Fibroblast of the conjunctiva (primary cell): ENCODE data around the gene DISP2.

Experiments
- DNase-seq: peaks from one replicate; pipeline ENCODE4 v3.0.0-alpha.2; 2010; ENCODE audit warnings: low read depth

DISP2 gene

DNA sequence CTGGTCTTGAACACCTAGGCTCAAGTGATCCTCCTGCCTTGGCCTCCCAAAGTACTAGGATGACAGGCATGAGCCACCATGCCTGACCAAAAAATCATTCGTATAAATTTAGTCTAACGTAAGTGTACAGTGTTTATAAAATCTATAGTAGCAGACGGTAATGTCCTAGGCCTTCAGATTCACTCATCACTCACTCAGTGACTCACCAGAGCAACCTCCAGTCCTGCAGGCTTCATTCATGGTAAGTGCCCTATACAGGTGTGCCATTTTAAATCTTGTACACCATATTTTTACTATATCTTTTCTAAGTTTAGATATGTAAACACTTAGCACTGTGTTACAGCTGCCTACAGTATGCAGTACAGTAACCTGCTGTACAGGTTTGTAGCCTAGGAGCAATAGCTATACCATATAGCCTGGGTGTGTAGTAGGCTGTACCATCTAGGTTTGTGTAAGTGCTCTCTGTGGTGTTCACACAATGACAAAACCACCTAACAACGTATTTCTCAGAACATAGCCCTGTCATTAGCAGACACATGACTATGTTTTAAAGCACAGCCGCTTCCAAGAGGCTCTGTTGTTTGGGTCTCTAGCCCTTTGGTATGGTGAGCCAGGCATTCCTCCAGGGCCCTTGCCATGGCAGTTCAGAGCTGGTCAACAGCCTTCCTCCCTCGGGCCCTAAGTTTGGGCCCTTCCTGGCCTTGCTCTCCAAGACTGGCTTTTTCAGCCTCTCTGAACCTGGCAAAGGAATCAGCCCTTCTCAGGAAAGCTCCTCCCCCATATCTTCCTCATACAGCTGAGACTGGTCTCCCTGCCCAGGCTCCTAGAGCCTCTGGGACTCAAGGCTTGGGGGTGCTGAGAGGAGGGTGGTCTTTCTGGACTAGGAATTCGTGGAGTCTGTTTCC lies 15.4 kb upstream of the DISP2 start:
- no peak for DNase-seq

DNA sequence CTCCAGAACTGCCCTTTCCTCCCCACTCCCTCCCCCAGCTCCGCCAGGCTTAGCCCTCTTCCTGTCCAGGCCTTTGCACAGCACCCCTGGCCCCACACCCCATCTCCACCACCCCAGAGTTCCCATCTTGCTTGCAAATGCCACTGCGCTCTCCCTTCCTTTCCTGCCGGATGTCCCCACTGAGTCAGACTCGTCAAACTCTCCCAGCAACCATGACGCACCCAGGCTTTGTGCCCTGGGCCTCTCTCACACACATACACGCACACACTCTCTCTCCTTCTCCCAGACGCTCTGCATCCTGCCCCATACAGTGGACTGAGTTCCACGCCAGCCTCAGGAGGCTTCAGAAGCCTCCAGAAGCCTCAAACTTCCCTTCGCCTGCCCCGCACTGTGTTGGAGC lies 14.5 kb upstream of the DISP2 start:
- no peak for DNase-seq

DNA sequence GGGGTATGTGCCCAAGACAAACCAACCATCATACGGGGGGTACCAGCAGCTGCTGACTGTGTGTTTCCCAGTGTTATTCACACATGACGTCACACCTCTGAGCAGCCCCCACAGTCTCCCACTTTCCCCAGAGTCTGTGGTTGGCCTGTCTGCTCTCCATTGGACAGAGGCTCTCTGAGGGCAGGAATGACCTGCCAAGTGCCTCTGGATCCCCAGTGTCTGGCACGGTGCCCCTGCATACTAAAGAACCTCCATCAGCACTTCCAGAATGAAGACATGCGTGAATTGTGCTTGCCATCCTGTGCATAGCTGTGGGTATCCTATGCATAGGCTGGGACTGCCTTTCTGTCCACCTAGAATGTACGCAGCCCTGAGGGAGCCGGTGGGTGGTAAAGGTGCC lies 13.8 kb upstream of the DISP2 start:
- DNase-seq: no peak

DNA sequence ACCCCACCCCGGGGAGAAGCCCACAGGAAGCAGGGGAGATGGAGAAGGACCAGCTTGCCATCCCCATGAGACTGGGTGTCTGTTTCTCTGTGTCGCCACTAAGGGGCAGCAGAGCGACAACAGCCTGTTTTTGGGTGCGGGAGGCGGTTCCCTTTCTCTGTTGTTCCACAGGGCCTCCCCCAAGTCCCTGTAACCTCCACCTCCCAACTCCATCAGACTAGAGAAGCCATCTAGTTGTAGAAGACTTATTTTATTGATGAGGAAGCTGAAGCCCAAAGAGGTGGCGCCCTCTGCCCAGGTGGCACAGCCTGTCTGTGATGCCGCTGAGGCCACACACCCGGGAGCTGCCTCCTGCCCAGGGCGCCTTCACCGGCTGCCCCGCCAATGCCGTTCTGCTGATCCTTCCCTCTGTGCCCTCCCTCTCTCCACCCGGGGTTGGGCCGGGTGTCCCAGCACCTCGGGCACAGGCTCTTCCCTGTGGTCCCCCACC lies 13.3 kb upstream of the DISP2 start:
- peak; percentile 43 for DNase-seq

DNA sequence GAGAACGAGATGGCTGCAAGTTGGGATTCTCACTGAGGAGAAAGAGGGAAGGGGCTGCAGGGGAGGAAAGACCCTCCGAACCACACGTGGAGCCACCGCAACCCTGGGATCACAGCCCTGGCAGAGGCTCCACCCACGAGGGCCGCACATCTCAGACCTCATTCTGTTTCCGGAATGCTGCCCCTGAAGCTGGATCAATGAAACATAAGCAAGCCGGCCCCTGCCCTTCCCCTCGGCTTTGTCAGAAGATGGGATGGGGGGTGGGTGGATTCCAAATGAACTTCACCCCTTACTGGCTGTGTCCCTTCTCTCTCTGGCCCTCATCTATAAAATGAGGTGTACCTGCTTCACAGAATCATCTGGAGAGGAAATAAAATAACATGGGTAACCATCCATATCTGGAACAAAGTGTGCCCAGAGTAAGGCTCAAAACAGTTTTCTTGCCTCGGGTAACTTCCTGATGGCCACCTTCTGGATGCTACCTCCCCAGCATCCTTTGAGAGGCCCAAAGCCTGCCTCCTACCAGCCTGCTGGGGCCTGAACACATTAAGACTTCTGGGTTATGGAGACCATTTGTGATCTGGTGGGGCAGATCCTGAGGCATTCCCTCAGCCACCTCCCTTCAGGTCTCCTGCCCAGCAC lies 12.7 kb upstream of the DISP2 start:
- DNase-seq: no peak

DNA sequence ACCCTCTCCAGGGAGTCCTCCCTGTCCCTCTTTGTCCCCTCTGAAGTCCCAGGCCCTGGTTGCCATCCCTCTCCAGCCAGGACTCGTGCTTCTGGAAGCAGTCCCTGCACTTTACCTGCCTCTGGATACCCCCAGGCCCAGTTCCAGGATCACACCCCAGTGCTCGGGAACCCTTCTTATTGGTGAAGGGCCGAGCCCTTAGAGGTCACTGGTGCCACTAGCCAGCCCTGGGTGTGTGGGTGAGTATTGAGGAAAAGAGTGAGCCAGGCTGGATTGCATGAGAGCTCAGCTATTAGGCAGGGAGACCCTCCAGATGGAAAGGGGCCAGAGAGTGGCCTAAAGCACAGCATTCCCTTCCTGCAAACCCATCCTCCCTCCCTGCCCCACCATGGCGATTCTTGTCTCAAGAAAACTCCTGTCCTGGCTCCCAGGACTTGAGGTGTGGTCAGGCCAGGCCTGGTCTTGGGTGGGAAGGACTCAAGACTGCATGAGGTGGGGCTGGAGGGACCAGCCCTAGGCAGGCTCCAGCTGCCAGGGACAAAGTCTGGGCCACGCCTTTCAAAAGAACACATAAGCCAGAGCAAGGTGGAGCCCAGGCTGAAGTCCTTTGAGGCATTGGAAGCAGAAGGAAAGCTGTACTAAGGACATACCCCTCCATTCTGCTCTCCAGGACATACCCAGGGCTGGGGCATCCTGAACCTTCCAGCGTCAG lies 12.0 kb upstream of the DISP2 start:
- DNase-seq: no peak

DNA sequence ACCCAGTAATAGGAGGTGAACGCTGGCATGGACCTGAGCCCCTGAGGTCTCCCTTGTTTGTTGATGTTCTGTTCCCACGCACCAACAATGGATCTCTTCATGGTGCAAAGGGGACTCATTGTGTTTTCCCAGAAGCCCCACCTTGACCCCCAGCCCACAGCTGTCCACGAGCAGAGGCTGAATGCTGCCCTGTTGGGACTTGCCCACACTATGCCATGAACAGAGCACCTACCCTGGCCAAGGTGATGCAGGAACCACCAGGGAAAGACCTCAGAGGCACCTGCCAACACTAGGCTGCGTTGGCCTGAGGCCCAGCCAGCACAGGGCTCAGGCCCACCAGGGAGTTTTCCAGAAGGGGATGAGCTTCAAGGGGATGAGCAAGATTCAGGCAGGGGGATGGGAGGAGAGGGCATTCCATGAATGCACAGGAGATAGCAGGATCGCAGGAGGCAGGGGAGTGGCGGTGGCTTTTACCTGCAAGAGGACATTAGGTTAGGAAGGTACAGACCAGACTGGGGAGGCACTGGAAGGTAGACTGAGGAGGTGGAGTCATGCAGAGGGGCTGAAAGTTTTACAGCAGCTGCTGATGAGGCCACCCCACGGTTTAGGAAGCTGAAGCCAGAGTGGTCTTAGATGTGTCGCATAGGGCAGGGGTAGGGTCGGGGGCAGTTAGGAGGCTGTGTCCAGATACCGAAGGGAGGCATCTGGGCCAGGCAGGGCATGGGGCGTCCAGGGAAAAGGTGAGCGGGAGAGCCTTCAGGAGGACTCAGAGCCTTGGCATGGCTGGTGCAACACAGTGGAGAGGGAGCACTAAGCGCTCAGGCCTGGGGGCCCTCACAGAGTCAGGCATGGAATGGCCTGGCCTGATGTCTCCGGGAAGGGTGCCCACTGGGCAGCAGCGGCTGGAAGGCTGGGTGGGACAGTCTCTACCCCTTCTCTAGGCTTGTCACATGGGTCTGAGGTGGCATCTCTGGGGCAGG lies 11.2 kb upstream of the DISP2 start:
- no peak for DNase-seq

DNA sequence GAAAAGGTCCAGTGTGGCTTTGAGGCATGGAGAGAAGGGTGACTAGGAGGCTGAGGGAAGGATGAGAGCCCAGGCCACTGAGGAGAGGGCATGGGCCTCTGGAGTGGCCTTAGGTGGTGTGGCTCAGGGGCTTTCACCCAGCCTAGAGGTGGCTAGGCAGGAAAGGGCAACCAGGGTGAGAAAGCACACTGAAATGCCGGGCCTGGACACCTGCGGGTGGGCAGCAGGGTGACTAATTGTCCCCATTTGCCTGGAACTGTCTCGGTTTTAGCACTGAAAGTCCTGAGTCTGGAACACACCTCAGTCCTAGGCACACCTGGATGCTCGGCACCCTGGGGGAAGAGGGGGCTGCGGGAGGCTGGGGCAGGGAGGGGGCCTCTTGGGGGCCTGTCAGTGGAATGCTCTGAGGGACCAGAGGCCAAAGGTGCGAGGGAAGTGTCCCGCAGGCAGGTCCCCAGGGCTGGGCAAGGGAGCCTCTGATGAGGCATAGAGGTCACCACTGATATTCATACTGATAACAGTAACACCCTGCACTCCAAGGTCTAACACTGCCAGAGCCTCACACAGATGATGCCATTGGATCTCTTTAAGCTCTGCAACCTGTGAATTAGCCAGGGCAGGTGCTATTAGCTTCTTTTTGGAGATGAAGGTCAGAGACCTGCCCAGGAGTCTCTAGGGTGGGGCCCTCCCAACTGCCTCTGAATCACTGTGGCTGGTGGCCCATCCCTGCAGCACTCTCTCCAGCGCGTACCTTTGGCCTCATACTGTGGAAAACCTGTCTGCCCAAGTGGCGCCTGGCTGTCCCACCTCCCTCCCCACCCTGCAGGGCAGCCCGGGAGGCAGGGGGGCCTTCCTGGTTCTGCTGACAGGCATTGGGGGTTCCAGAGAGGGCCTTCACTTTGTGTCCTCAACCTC lies 10.2 kb upstream of the DISP2 start:
- no peak for DNase-seq

DNA sequence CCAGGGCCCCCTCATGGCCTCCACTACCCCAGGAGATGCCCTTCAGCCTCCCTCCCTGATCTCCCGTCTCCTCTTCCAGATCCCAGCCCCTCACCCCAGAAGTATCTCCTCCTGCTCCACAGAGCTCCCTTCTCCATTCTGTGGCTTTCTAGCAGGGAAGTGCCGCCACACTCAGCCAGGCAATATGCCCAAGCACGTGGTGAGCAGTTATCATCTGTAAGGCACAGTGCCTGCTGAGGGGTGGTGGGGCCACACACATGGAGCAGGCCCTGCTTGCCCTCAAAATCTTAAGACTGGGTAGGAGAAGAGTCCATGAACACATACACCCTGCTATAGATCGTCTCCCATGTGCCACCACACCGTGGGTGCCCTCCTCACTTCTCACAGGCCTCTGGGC lies 9.5 kb upstream of the DISP2 start:
- DNase-seq: no peak

DNA sequence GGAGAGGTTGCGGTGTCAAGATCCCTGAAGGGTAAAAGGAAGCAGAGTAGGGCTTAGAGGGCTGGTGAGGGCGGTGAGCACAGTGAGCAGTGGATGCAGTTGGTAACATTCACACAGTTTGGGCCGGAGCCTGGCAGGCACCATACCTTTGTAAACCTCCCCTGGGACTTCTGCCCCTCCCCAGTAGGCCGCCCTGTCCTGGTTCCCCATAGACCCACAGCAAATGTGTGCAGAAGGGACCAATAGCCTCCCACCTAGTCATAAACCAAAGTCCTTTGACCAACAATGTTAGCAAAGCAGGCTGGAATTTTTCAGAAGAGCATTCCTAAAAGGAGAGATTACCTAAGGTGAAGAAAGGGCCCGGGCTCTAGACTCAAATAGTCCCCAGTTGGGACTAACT lies 8.9 kb upstream of the DISP2 start:
- no peak for DNase-seq

DNA sequence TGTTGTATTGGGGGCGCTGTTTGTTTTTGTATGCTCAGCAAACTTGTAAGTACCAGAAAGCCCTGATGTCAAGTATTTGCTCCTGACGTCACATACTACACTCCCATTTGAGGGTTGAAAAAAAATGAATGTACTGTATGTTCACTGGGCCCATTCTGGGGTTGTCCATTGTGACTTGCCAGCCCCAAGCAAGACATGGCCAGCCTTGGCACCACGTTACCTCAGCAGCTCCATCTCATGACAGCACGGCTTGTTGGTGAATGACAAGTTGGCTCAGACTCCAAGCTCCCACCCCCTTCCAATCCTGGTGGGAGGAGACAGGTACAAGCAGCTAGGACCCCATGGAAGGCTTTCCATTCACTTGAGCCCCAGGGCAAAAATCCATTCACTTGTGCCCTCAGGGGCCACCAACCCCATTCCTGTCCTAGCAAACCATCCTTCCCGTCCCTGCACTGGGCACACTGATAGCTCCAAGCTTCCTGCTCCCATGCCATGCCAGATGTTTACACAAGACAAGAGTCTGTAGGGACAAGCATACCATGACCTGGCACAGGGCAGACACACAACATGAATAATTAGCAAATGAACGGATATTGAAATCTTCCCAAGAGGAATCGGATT lies 5.6 kb upstream of the DISP2 start:
- DNase-seq: no peak

DNA sequence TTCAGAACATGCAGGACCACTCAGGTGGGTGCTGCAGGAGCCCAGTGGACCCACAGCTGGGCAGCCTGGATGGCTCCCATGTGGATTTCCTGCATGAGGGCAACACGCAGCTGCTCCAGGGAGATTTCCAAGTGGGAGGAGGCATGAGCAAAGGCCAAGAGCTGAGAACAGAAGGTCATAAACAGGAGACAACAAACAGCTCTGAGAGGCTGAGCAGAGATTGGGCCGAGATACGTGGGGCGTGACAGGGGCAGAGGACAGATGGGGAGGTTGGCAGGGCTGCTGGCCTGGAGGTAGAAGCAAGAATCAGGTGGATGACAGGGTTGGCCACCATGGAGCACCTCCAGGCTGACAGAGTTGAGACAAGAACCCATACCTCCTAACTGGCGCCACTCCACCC lies 4.3 kb upstream of the DISP2 start:
- DNase-seq: no peak

DNA sequence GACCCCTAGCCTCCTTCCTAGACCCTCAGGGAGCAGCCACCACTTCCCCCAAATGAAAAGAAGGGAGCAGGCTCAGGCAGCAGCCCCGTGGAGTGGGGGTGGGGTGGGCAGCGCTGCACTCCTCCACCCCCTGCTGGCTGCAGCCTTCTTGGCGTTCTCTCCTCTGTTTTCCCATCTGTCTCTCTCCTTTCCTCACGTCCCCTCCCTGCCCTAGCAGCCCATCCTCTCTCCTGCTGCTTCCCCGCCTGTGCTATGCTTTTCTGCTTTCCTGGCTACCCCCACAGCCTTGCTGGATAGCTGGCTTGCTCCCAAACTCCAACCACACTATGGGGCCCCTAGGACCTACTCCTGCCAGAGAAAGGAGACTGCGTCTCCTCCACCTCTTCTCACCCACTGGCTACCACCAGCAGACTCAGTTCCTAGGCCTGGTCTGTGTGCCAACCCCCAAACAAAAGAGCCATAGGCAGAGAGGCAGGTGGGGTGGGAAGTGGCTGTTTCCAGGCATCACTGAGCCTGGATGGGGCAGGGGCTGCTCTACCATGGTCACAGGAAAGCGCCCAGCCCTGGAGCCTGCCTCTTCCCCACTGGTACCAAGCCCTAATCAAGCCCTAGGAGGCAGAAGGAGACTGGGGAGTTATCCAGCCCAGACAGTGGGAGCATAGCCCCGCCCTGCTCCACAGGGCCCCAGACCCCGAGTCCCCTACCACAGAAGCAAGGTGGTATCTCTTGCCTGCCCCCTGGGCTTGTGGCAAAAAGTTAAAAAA lies 3.4 kb upstream of the DISP2 start:
- DNase-seq: no peak

DNA sequence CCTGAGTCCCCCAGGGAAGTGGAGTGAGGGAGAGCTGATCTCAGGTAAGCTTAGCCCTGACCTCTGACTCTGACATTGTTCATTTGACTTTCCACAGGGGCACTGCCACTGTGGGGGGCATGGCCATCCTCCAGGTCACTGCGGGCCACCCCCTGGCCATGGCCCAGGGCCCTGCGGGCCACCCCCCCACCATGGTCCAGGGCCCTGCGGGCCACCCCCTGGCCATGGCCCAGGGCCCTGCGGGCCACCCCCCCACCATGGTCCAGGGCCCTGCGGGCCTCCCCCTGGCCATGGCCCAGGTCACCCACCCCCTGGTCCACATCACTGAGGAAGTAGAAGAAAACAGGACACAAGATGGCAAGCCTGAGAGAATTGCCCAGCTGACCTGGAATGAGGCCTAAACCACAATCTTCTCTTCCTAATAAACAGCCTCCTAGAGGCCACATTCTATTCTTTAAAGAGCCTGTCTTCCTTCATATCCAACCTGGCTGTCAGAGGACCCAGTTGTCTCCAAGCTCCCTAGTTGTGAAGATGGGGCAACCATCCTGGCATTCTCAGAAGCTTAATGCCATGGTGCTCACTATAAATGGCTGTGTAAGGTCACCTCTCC lies 1.9 kb upstream of the DISP2 start:
- DNase-seq: no peak

DNA sequence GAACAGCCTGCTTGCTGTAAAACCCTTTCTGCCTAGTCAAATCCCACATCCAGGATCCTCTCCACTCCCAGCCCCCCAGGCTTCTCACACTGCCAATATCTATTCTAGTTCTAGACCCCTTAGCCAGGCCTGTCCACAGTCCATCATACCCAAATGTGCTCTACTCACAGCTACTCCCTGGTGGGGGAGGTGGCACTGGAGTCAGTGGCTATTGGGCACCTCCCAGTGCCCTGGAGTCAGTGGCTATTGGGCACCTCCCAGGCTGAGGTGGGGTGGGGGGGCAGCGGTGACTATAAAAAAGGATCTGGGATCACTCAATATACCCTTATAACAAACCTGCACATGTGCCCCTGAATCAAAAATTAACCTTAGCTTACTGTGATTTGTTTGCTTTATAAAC lies 773 bp upstream of the DISP2 start:
- DNase-seq: no peak

DNA sequence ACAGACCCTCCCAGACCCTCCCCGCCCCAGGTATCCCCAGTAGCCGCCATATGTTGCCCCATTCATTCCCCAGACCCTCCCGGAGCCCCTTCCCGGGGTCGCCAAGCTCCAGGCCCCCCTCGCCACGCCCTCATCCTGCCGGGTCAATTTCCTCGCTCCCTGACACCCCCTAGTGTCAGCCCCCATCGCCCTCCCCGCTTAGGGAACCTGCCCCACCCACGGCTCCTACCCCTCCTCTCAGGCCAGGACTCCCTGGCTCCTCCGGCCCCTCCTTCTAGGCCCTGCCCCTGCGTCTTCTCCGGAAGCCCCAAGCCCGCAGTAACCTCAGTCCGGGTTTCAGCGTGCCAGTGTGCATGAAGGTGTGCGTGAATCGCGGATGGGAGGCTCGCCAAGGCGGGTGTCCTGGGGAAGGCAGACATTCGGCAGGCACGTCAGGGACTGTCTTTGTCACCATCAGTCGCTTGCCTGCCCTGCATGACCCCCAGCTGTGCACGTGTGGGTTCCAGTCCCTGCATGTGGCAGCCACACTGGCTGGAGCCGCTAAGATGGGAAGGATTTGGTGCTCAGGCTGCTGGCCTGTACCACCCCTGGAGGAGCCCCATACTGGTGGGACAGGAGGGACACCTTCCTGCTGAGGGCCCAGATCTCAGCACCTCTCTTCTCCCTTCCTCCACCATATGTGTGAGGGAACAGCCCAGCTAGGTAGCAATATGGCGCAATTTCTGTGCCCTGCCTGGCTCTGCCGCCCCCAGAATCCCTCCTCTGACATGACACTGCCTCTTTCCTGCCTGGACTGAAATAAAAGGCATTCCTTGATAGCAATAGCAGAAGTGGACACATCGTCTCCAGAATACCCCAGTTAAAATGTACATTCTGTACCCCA lies 693 bp downstream of the DISP2 start:
- DNase-seq: no peak

DNA sequence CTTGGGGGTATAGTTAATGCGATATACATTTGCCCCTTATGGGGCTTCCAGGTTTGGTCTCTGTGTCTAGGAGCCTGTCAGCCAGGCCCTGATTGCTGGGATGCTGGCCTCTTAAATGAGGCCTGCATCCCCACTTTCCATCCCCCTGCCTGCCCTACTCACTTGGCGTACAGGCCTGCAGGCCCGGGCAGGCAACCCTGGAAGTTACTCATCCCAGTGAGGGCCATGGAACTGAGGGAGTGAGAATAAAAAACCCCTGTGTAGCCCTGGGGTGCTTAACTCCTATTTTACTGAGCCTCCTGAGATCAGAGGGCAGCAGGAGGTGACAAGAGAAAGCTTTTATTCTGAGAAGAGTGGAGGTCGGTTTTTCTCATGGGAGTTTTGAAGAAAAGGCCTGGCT lies 2.0 kb downstream of the DISP2 start:
- no peak for DNase-seq

DNA sequence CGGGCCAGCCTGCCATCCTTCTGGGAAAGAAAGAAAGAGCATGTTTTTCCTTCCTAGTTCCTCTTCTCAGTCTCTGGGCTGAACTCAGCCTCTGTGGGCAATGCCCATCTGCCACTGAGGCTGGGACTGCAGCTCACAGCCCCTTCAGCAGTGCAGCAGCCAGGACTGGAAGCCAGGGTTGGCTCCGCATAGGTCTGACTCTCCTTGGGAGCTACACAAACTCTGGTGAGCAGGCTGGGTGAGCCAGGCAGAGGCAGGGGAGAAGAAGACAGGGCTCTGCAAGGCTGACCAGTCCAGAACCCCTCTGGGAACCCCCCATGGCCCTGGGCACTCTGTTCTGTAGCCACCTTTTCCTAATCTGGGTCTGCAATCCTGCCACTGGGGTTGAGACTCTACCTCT lies 3.6 kb downstream of the DISP2 start:
- no peak for DNase-seq
